GM12872 (cell line): Measurements from ENCODE around the gene FAM3D.

Experiments
- CTCF ChIP-seq: IDR thresholded peaks from 3 replicates; pipeline ENCODE4 v1.5.1; 2011; ENCODE audit warnings: low read depth, mild to moderate bottlenecking, low read length, moderate library complexity; ENCODE audit not compliant: insufficient read depth

Gene FAM3D

GRCh38 chr3:58680879-58681525 is 14.4 kb upstream of the FAM3D start:
- TF ChIP-seq CTCF: no peak

- TF ChIP-seq CTCF: no peak
Measured at GRCh38 chr3:58679974-58680666, 13.5 kb upstream of the FAM3D start.

GRCh38 chr3:58679446-58679845 is 12.9 kb upstream of the FAM3D start:
- TF ChIP-seq CTCF: no peak

- no peak for TF ChIP-seq CTCF
Measured at GRCh38 chr3:58672880-58673279, 6.3 kb upstream of the FAM3D start.

- TF ChIP-seq CTCF: no peak
Measured at GRCh38 chr3:58672451-58672850, 5.9 kb upstream of the FAM3D start.

GRCh38 chr3:58670506-58671135 is 4.0 kb upstream of the FAM3D start:
- TF ChIP-seq CTCF: no peak

GRCh38 chr3:58668247-58668646 is 1.7 kb upstream of the FAM3D start:
- no peak for TF ChIP-seq CTCF
